ENCODE measurements around the gene MICU1.
"Not testable (repeated sequence)": the region's sequence is repeated elsewhere in the genome, so short reads cannot be mapped to it uniquely, and the experiment has no call there.

GRCh38 chr10:72543855-72544254 is 82.0 kb downstream of the MICU1 start:
- TF ChIP-seq CTCF, POLR2AphosphoS5 (IDR thresholded peaks at IDR 0.05): not testable (repeated sequence)

Measured in upper lobe of left lung (tissue), 4 donors.